Measurements from ENCODE around the gene PTPRU.

Gene PTPRU

GRCh38 chr1:29245876-29246275 is 9.6 kb downstream of the PTPRU start:
- DNase-seq (ENCODE audit: low read depth in 3 of 3) = no peak

GRCh38 chr1:29247044-29247443 is 10.7 kb downstream of the PTPRU start:
- DNase-seq (ENCODE audit: low read depth in 3 of 3) = no peak

GRCh38 chr1:29247571-29248273 is 11.4 kb downstream of the PTPRU start:
- DNase-seq (ENCODE audit: low read depth in 3 of 3) = no peak

GRCh38 chr1:29248409-29248808 is 12.1 kb downstream of the PTPRU start:
- no peak for DNase-seq (ENCODE audit: low read depth in 3 of 3)

- no peak for DNase-seq (ENCODE audit: low read depth in 3 of 3)
These were observed 12.9 kb downstream of the PTPRU start for GRCh38 chr1:29249170-29249691.

GRCh38 chr1:29249951-29250581 is 13.7 kb downstream of the PTPRU start:
- no peak for DNase-seq (ENCODE audit: low read depth in 3 of 3)

- DNase-seq (ENCODE audit: low read depth in 3 of 3) = no peak
These were observed 15.1 kb downstream of the PTPRU start for GRCh38 chr1:29251164-29252124.

GRCh38 chr1:29253180-29253579 is 16.9 kb downstream of the PTPRU start:
- no peak for DNase-seq (ENCODE audit: low read depth in 3 of 3)

GRCh38 chr1:29254346-29254745 is 18.0 kb downstream of the PTPRU start:
- no peak for DNase-seq (ENCODE audit: low read depth in 3 of 3)

- no peak for DNase-seq (ENCODE audit: low read depth in 3 of 3)
These were observed 18.9 kb downstream of the PTPRU start for GRCh38 chr1:29255134-29255666.

GRCh38 chr1:29256394-29256793 is 20.1 kb downstream of the PTPRU start:
- no peak for DNase-seq (ENCODE audit: low read depth in 3 of 3)

- DNase-seq (ENCODE audit: low read depth in 3 of 3) = no peak
These were observed 20.9 kb downstream of the PTPRU start for GRCh38 chr1:29256979-29257804.

GRCh38 chr1:29258189-29258975 is 22.1 kb downstream of the PTPRU start:
- DNase-seq (ENCODE audit: low read depth in 3 of 3) = no peak

- DNase-seq (ENCODE audit: low read depth in 3 of 3) = no peak
These were observed 22.9 kb downstream of the PTPRU start for GRCh38 chr1:29258976-29259801.

GRCh38 chr1:29259802-29260441 is 23.6 kb downstream of the PTPRU start:
- DNase-seq (ENCODE audit: low read depth in 3 of 3) = no peak

- DNase-seq (ENCODE audit: low read depth in 3 of 3) = no peak
These were observed 24.2 kb downstream of the PTPRU start for GRCh38 chr1:29260531-29260930.

GRCh38 chr1:29264773-29265389 is 28.6 kb downstream of the PTPRU start:
- no peak for DNase-seq (ENCODE audit: low read depth in 3 of 3)

- no peak for DNase-seq (ENCODE audit: low read depth in 3 of 3)
These were observed 30.6 kb downstream of the PTPRU start for GRCh38 chr1:29266912-29267311.

All from stimulated activated CD4-positive, alpha-beta T cell treated with anti-CD3 and anti-CD28 coated beads, TNF-alpha, amount 100 ng/mL, for 4 hours (primary cell).